ENCODE data around the gene TEP1.

GRCh38 chr14:20400965-20401593, 12.2 kb downstream of the TEP1 start:
- TF ChIP-seq, protein P1, sequence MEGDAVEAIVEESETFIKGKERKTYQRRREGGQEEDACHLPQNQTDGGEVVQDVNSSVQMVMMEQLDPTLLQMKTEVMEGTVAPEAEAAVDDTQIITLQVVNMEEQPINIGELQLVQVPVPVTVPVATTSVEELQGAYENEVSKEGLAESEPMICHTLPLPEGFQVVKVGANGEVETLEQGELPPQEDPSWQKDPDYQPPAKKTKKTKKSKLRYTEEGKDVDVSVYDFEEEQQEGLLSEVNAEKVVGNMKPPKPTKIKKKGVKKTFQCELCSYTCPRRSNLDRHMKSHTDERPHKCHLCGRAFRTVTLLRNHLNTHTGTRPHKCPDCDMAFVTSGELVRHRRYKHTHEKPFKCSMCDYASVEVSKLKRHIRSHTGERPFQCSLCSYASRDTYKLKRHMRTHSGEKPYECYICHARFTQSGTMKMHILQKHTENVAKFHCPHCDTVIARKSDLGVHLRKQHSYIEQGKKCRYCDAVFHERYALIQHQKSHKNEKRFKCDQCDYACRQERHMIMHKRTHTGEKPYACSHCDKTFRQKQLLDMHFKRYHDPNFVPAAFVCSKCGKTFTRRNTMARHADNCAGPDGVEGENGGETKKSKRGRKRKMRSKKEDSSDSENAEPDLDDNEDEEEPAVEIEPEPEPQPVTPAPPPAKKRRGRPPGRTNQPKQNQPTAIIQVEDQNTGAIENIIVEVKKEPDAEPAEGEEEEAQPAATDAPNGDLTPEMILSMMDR (IDR thresholded peaks at IDR 0.05; ENCODE audit: insufficient read depth, low read length, poor library complexity, severe bottlenecking), result no peak
- no peak for TF ChIP-seq EZH2phosphoT487 (conservative IDR thresholded peaks at IDR 0.05; ENCODE audit: low read length)

Data from SU-DHL-6 (cell line).